ENCODE measurements around the gene CAND2.

Gene CAND2

DNA sequence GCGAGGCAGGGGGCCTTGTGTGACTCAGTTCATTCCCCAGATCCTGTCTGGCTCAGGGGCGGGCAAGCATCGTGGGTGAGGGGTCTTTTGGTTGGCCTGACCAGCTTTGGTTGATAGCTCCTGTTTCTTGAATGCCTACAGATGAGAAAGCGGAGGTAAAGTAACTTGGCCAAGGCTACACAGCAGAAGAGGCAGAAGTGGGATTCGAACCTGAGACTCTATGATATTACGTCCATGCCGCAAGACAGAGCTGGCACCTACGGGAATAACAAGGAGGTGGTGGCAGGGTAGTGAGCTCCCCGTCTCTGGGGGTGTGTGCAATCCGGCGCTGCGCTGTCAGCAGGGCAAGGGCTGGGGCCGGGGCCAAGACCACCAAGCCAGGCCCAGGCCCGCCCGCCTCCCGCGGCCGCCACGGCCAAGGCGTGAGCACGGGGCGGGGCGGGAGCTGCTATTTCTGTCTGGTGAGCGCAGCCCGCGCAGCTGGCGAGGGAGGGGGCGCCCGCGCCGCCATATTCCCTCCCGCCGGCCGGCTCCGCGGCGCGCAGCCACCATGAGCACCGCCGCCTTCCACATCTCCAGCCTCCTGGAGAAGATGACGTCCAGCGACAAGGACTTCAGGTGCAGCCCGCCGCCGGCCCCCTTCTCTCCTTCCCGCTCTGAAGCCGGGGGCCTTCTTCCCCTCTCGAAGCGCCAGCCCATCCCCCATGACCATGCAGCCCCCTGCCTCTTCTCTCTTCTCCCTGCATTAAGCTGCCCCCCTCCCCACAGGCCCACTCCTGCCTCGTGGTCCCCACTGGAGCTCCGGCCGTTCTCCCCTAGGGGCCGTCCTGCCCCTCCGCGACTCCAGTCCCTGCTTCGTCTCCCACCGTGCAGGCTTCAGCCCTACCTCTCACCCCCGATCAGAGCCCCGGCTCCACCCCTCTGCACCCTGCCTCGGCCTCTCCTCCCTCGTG, at the start of gene CAND2:
Gene CAND2 (plus strand): TSS at position 510 of the 953 bp plus-strand sequence. CDS start 41 bp downstream, at position 551.
- peak in 1 of 2 donors; percentile 33 for DNase-seq (ENCODE audit: low read depth in 1 of 2, low spot score in 1 of 2)

DNA sequence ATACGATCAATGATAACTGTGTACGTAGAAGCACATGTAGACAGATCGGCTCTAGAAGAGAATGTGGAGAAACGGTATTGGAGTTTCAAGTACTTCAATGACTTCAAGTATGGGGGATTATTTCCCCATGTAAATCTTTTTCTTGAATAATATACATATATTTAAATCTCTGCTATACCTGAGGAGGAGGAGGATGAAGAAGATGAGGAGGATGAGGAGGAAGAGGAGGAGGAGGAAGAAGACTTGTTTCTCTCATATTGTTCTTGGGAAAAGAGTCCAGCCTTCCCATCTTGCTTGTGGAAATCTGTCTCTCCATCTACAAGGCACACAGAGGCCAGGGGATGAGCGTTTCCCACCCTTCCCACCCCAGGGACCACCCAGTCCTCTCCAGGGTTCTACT, 48.0 kb upstream of the CAND2 start:
- no peak for DNase-seq (ENCODE audit: low read depth in 1 of 2, low spot score in 1 of 2)

DNA sequence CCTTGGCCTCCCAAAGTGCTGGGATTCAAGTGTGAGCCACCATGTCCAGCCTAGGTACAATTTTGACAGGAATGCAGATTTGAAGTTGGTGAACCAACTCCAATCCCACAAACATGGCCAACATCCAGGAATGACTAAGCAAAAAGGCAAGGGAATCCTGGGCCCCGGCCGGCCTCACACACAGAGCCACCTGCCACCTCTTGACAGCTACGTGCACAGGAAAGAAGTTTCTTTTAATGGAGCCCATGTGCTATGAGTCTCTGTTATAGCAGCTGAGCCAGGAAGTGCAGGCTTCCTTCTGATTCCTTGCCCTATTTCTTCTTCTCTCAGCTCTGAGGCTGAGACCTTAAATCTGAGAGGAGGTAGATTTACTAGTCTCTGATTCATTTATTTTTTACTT, 46.3 kb upstream of the CAND2 start:
- DNase-seq (ENCODE audit: low read depth in 1 of 2, low spot score in 1 of 2): no peak

DNA sequence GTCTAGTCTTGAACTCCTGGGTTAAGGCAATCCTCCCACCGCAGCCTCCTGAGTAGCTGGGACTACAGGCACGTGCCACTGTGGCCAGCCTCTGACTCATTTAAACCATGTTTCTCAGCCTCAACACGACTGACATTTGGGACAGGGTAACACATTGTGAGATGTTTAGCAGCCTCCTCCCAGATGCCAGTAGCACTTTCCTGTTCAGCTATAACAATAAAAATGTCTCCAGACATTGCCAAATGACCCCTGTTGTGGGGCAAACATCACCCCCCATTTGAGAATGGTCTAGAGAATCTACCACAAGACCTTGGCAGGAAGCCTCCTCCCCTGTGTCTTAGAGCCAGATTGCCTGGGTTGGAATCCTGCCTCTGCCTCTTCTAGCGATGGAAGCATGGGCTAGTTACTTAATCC, 45.8 kb upstream of the CAND2 start:
- DNase-seq (ENCODE audit: low read depth in 1 of 2, low spot score in 1 of 2): no peak

DNA sequence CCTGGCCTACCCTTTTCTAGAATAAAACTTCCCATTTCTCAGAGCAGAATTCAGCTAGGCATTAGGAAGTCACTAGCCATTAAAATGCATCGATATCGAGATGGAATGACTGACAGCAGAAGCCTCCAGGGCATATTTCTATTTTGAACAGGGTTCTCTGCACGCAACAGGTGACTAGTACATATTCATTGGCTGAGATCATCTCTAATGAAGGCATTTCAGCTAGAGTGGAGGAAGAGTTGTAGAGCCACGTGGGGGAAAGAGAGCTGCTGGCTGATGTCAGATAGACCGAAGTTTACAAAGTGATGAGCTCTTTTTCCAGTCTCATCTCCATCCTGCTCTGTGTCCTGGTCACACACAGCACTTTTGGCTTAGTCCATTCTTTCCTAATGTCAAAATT, 44.9 kb upstream of the CAND2 start:
- DNase-seq (ENCODE audit: low read depth in 1 of 2, low spot score in 1 of 2): no peak

DNA sequence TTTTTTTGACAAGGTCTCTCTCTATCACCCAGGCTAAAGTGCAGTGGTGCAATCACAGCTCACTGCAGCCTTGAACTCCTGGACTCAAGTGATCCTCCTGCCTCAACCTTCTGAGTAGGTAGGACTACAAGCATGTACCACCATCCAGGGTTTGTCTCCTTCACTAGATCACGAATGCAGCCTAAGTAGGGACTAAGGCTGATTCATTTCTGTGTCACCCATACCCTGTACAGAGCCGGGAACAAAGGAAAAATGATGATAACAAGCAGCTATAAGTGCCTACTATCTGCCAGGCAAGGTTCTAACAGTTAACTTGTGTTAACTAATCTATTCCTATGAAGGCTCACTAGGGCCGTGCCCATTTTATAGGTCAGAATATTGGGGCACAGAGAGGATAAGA, 44.4 kb upstream of the CAND2 start:
- no peak for DNase-seq (ENCODE audit: low read depth in 1 of 2, low spot score in 1 of 2)

DNA sequence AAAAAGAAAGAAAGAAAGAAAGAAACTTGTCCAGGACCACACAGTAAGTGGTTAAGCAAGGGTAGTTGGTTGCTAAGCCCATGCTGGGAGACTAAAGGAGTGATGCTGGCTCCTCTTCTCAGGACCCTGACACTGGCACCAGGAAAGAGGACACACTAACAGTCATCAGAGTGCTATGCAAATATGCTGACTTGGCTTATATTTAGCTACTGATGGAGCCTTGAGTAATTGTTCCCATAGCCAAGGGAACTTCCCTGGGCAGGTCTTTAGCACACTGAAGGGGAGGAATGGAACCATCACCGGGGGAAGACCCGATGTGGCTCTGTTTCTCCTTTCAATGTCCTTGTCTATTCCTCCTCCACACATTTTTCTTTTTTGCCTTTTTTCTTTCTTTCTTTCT, 43.7 kb upstream of the CAND2 start:
- no peak for DNase-seq (ENCODE audit: low read depth in 1 of 2, low spot score in 1 of 2)

DNA sequence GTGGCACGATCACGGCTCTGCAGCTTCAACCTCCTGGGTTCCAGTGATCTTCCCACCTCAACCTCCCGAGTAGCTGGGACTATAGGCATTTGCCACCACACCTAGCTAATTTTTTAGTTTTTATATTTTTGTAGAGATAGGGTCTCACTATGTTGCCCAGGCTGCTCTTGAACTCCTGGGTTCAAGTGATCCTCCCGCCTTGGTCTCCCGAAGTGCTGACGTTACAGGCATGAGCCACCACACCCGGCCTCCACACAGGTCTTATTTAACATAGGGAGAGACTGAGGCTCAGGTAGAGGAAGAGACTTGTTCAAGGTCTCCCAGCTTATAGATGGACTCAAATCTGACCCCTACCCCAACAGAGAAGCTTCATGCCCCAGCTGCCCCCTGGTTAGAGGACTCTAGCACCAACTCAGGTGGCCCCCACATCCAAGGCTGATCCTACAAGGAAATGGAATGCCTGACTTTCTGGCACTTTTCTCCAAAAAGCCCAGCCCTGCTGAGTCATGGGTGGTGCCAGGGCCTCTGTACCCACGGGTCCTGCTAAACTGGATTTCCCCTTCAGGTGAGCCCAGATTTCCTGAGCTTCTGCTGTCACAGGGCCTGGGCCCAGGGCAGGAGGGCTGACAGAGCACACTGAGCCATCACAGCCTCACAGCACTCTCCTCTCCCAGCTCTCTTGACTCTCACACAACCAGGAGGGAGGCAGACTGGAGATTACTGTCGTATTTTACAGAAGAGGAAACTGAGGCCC, 43.0 kb upstream of the CAND2 start:
- no peak for DNase-seq (ENCODE audit: low read depth in 1 of 2, low spot score in 1 of 2)

DNA sequence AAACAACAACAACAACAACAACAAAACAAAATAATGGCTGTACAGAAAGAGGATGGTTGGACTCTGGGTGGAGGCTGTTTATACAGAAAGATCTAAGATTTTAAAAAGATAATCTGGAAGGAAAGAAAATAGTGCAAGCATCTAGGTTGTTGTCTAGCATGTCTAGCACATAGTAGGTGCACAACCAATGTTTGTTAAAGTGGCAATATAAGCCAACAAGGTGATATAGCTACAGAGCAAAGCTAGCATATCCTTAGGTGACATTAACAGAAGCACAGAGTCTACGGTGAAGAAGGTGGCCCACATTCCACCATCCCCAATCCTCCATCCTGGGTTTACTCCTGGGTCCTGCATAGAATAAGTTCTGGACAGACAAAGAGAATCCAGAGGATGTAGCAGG, 42.2 kb upstream of the CAND2 start:
- no peak for DNase-seq (ENCODE audit: low read depth in 1 of 2, low spot score in 1 of 2)

DNA sequence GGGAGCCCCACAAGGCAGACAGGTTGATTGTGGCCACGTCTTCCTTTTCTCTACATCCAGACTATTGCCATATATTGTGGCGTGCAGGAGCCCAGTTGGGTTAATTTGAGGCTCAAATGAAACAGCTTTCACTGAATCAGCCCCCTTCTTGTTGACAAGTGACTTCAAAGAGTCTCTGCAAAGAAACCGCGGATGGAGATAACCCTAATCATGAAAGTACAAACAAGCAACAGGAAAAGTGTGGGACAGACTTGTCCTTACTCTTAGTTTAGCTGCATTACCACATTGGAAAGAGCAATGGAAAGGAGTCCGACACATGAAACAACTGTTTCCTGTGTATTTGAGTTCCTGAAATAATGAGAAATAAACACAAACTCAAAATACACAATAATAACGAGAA, 40.7 kb upstream of the CAND2 start:
- DNase-seq (ENCODE audit: low read depth in 1 of 2, low spot score in 1 of 2): no peak

DNA sequence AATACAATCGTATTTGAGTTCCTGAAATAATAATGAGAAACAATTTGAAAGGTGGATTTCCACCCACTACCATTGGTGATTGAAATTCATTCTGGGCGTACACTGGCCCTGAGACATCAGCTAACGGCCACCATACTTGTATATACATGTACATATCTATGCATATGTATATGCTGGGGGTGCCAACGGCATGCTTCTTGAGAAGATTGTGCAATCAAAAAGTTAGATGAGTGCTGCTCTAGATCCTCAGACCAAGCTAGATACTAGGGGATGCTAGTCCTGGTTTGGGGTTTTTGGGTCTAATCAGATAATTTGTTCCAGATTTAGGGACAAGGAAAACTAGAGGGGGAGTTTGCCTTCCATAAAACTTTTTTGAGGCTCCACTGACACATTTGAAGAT, 40.3 kb upstream of the CAND2 start:
- no peak for DNase-seq (ENCODE audit: low read depth in 1 of 2, low spot score in 1 of 2)

DNA sequence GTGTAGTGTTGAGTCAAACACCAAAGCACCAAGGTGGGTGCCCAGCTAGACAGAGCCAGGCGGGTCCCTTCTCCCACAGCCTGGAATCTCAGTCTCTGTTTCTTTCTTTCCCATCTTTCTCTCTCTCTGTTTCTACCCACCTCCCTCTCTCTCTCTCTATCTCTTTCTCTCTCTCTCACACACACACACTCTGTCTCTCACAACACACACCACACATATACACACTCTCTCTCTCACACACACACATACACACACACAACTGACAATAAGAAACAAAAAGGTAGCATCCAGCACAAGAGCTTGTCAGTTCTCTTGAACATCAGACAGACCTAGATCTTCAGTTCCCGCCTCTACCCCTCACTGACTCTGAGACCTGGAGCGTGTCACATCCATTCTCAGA, 39.8 kb upstream of the CAND2 start:
- no peak for DNase-seq (ENCODE audit: low read depth in 1 of 2, low spot score in 1 of 2)

DNA sequence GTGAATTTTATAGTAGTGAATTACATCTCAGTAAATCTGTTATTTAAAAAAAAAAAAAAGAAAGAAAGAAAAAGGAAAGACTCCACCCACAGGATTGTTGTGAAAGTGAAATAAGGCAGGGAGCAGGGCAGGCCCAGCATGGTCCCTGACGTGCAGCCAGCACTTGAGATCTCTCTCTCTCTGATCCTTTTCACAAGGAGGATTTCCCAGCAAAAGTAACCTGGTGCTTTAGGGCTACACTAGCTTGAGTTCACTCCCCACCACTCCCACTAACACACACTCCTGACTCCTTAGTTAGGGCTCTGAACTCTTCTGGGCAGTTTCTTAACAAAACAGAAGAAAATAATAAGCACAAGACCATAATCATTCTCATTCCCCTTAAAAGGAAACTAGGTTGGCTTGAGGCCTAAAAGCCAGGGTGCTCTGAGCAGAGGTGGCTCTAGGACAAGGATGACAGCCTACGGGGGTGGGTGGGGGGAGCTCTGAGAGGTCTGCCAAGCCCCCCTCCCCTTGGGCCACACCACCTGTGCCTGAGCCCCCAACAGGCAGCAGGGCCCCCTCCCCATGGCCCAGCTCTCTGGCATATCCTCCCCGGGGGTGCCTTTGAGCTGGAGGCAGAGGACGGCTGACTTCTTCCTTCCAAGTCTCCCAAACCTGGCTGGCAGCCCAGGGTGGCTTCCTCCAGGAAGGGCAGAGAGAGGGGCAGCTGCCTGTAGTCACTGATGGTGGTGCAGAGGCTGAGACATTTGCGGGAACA, 38.3 kb upstream of the CAND2 start:
- DNase-seq (ENCODE audit: low read depth in 1 of 2, low spot score in 1 of 2): no peak

DNA sequence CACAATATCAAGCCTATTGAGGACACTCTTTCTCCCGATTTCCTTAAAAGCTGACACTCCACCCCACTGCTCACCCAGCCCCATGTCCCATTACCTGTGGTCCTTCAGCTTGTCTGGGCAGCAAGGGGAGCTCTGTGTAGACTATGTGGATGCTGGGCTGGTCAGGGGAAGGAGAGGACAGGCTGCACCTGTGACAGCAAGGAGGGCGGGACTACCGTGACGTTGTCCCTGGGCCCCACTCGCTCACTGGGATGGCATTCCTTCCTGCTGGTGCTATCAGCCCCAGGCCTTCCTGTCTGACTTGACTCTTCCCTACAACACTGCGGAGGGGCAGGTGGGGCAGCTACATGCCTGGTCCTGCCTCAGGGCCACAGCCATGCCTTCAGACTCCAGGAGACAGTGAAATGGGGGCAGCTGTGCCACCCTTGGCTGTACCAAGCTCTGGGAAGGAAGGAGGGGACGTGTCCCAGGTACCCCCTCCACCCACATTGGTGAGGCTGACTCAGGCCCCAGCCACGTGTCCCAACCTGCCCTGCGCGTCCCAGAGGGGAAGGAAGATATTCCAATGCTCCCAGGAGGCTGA, 37.3 kb upstream of the CAND2 start, which contains the start of gene TMEM40:
Gene TMEM40 (minus strand): TSS at position 163 of the 583 bp plus-strand sequence. CDS start 9,427 bp downstream, outside the sequence.
- no peak for DNase-seq (ENCODE audit: low read depth in 1 of 2, low spot score in 1 of 2)

DNA sequence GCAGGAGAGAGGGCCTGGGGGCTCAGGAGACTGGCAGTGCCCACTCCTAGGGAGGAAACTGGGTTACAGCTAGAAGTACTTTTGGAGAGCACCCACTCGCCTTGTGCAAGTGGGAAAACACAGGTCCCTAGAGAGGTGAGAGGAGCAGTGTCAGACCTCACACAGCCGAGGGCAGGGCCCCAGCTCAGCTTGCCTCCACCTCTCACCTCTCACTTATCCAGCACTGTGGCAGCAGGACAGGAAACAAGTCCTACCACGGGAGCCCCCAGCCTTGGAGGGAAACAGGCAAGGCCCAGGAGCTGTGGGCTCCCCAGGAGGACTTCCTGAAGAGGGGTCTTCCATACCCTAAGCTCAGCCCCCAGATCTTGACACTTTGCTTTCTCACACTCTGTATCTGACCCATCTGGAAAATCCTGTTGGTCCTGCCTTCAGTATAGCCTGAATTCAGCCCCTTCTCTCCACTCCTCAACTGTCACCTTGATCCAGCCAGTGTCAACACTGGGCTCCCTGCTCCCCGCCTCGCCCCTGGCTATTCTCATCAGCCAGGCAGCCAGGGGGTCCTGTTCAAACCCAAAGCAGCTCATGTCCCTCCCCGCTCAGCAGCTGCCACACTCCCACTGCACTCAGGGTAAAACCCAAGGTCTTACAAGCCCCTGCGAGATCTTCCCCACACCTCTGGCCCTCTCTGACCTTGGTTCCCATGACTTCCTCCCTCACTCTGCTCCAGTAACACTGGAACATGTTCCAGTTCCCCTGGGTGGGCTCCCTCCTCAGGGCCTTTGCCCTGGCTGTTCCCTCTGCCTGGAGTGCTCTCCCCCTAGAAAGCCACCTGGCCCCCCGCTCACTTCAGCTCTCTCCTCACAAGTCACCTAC, 36.6 kb upstream of the CAND2 start:
- DNase-seq (ENCODE audit: low read depth in 1 of 2, low spot score in 1 of 2): no peak

DNA sequence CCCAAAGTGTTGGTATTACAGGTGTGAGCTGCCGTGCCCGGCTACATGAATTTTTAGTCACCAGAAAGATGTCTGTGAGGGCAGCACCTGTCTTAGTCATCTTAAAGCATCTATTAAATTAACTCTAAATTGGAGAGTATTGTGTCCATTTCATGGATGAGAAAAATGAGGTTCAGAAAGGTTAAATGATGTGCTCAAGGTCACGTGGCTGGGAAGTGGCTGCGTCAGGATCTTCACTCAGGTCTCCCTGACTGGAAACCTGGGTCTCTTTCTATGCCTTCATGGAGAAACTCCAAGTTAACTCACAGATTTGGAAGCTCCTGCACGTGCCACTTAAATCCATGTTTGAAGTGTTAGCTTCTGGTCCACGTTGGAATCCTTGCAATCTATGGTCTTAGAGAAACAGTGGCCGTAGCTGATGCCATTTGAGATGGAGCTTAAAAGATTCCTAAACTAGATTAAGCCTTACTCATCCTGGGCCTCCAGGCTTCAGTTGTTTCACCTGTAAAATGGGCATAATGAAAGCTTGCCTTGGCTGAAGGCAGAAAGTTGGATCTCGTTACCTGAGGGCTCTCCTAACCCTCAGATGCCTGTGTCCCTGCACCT, 32.2 kb upstream of the CAND2 start:
- no peak for DNase-seq (ENCODE audit: low read depth in 1 of 2, low spot score in 1 of 2)

DNA sequence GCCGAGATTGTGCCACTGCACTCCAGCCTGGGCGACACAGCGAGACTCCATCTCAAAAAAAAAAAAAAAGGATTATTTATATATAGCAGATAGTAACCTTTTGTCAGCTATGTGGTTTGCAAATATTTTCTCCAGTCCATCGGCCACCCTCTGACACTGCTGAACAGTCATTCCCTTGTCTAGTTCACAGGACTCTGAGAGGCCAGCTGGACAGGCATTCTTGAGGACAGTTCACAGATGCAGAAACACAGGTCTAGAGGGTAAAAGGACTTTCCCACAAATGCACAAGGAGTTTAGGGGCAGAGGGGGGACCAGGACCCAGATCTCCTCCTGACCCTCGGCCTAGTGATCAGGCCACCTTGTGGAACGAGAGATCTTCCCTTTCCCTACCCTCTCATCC, 29.9 kb upstream of the CAND2 start:
- DNase-seq (ENCODE audit: low read depth in 1 of 2, low spot score in 1 of 2): no peak

DNA sequence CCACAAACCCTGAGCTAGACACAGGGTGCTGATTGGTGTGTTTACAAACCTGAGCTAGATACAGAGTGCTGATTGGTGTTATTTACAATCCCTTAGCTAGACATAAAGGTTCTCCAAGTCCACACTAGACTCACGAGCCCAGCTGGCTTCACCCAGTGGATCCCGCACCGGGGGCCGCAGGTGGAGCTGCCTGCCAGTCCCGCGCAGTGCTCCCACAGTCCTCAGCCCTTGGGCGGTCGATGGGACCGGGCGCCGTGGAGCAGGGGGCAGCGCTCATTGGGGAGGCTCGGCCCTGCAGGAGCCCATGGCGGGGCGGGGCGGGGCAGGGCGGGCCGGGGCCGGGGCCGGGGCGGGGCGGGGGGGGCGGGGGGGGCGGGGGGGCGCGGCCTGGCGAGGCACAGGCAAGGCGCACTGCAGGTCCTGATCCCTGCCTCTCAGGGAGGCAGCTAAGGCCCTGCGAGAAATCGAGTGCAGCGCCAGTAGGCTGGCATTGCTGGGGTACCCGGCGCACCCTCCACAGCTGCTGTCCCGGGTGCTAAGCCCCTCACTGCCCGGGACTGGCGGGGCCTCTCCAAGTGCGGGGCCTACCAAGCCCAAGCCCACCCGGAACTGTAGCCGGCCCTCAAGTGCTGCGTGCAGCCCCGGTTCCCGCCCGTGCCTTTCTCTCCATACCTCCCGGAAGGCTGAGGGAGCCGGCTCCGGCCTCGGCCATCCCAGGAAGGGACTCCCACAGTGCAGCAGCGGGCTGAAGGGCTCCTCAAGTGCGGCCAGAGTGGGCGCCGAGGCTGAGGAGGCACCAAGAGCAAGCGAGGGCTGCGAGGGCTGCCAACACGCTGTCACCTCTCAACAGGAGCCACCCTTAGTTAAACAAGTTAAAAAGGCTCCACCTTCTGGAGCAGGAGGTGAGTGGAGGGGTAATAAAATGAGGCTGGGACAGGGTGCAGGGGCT, 27.6 kb upstream of the CAND2 start:
- no peak for DNase-seq (ENCODE audit: low read depth in 1 of 2, low spot score in 1 of 2)

DNA sequence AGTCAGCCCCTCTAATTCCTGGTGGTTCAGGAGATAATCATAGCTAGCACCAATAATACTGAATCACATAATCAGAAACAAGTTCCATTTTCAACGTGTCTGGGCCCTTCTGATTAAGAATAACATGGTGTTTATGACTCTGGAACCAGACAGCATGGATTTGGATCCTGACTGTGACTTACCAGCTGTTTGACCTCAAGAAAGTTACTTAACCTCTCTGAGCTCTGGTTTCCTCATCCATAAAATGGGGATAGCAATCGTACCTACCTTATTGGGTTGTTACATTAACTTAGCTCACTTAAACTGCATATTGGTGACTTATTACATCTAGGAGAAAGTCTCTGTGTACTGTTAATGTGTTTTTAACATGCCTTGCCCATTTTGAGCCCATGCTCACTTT, 26.7 kb upstream of the CAND2 start:
- no peak for DNase-seq (ENCODE audit: low read depth in 1 of 2, low spot score in 1 of 2)
